Central memory CD4-positive, alpha-beta T cell (primary cell): ENCODE results near the gene IQCF6.
"Not testable (repeated sequence)": the region's sequence is repeated elsewhere in the genome, so short reads cannot be mapped to it uniquely, and the experiment has no call there.

Experiments used
- DNase-seq: peaks from one replicate; pipeline ENCODE4 v3.0.0; 2022
- total RNA-seq, 3 experiments: gene quantifications; one replicate each; lab custom pipeline; 2026; lab: John Stamatoyannopoulos, UW

The IQCF6 gene
- total RNA-seq, result 0 reads per million in 3 experiments

- DNase-seq, result no peak
Observed at GRCh38 chr3:51779137-51779536, at the start of gene IQCF6. Gene IQCF6 (minus strand): TSS chr3:51779237. CDS start chr3:51779224, 13 bp downstream.

GRCh38 chr3:51828297-51828696 is 49.3 kb upstream of the IQCF6 start:
- DNase-seq, result no peak

GRCh38 chr3:51819709-51820406 is 40.8 kb upstream of the IQCF6 start:
- DNase-seq, result no peak

- DNase-seq, result no peak
Observed at GRCh38 chr3:51819151-51819550, 40.1 kb upstream of the IQCF6 start.

- DNase-seq, result no peak
Observed at GRCh38 chr3:51817375-51817774, 38.3 kb upstream of the IQCF6 start.

- DNase-seq, result no peak
Observed at GRCh38 chr3:51816723-51817122, 37.7 kb upstream of the IQCF6 start.

- DNase-seq, result no peak
Observed at GRCh38 chr3:51815614-51816013, 36.6 kb upstream of the IQCF6 start.

- DNase-seq, result no peak
Observed at GRCh38 chr3:51814034-51814433, 35.0 kb upstream of the IQCF6 start.

GRCh38 chr3:51813539-51813938 is 34.5 kb upstream of the IQCF6 start:
- DNase-seq, result no peak

- peak; percentile 4 for DNase-seq
Observed at GRCh38 chr3:51808934-51809333, 29.9 kb upstream of the IQCF6 start.

- DNase-seq, result no peak
Observed at GRCh38 chr3:51802106-51802703, 23.2 kb upstream of the IQCF6 start.

- no peak for DNase-seq
Observed at GRCh38 chr3:51800750-51801125, 21.7 kb upstream of the IQCF6 start.

GRCh38 chr3:51799879-51800749 is 21.1 kb upstream of the IQCF6 start:
- peak; percentile 44 for DNase-seq

- no peak for DNase-seq
Observed at GRCh38 chr3:51798411-51798963, 19.4 kb upstream of the IQCF6 start.

GRCh38 chr3:51796854-51797253 is 17.8 kb upstream of the IQCF6 start:
- DNase-seq, result no peak

- no peak for DNase-seq
Observed at GRCh38 chr3:51794206-51794605, 15.2 kb upstream of the IQCF6 start.

- no peak for DNase-seq
Observed at GRCh38 chr3:51792206-51792605, 13.2 kb upstream of the IQCF6 start.

GRCh38 chr3:51789437-51789836 is 10.4 kb upstream of the IQCF6 start:
- DNase-seq, result no peak

GRCh38 chr3:51787576-51787975 is 8.5 kb upstream of the IQCF6 start:
- DNase-seq, result not testable (repeated sequence)

- no peak for DNase-seq
Observed at GRCh38 chr3:51786267-51786666, 7.2 kb upstream of the IQCF6 start.

GRCh38 chr3:51778554-51778953 is 483 bp downstream of the IQCF6 start:
- no peak for DNase-seq

GRCh38 chr3:51777985-51778384 is 1.1 kb downstream of the IQCF6 start:
- no peak for DNase-seq

- DNase-seq, result no peak
Observed at GRCh38 chr3:51773529-51774056, 5.4 kb downstream of the IQCF6 start.
